ENCODE measurements around the gene PROB1. TPM values are rescaled to one million over a fixed set of nuclear protein-coding genes. Genes with fewer than 3 reads are reported as not detected.

The PROB1 gene
- total and polyA plus RNA-seq, 9 of the 15 experiments (the other 6 are each of a cell fraction or from before 2014, with no cell fraction given) = 0.01 to 1.8 (median 0.47) TPM

GRCh38 chr5:139403787-139404483 lies 9.0 kb upstream of the PROB1 start, which contains the start of gene SPATA24 (continued):
- TF ChIP-seq MXD1 (CRISPR knock-in tag; IDR thresholded peaks at IDR 0.05; ENCODE audit: borderline replicate concordance, poor library complexity, severe bottlenecking) (no peak), U2AF2 (optimal IDR thresholded peaks at IDR 0.05; ENCODE audit: low read depth, low read length) (no peak), STAT5B (CRISPR knock-in tag; IDR thresholded peaks at IDR 0.05) (no peak), NKRF (IDR thresholded peaks at IDR 0.05; ENCODE audit: borderline replicate concordance) (peak; percentile 98), ZNF766 (CRISPR knock-in tag; conservative IDR thresholded peaks at IDR 0.05) (0 out of 2 replicates have a peak, but pooled peaks have one; percentile 53), HMBOX1 (IDR thresholded peaks at IDR 0.05) (no peak), KLF10 (CRISPR knock-in tag; IDR thresholded peaks at IDR 0.05) (no peak), ARHGAP35 (IDR thresholded peaks at IDR 0.05; ENCODE audit: partially characterized antibody) (no peak), TBP (optimal IDR thresholded peaks at IDR 0.05; ENCODE audit: low read depth, low read length) (peak; percentile 66), AFF1 (IDR thresholded peaks at IDR 0.05; ENCODE audit: low read depth in 1 of 2, partially characterized antibody in 2 of 2) (no peak), HMGXB4 (CRISPR knock-in tag; IDR thresholded peaks at IDR 0.05) (no peak; the same call in 1 of the 2 replicates), GATAD2B (IDR thresholded peaks at IDR 0.05; ENCODE audit: borderline replicate concordance) (no peak), ZNF589 (CRISPR knock-in tag; IDR thresholded peaks at IDR 0.05; ENCODE audit: low read depth) (no peak), MAZ (CRISPR knock-in tag; conservative IDR thresholded peaks at IDR 0.05 in 1 of 2, IDR thresholded peaks at IDR 0.05 in 1 of 2) (peak; percentile 87 to 93), NUFIP1 (IDR thresholded peaks at IDR 0.05; ENCODE audit: partially characterized antibody) (no peak)
